ENCODE results near the gene ACO1.

- TF ChIP-seq, protein P1, sequence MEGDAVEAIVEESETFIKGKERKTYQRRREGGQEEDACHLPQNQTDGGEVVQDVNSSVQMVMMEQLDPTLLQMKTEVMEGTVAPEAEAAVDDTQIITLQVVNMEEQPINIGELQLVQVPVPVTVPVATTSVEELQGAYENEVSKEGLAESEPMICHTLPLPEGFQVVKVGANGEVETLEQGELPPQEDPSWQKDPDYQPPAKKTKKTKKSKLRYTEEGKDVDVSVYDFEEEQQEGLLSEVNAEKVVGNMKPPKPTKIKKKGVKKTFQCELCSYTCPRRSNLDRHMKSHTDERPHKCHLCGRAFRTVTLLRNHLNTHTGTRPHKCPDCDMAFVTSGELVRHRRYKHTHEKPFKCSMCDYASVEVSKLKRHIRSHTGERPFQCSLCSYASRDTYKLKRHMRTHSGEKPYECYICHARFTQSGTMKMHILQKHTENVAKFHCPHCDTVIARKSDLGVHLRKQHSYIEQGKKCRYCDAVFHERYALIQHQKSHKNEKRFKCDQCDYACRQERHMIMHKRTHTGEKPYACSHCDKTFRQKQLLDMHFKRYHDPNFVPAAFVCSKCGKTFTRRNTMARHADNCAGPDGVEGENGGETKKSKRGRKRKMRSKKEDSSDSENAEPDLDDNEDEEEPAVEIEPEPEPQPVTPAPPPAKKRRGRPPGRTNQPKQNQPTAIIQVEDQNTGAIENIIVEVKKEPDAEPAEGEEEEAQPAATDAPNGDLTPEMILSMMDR (IDR thresholded peaks at IDR 0.05; ENCODE audit: insufficient read depth, low read length, poor library complexity, severe bottlenecking): no peak
- TF ChIP-seq EZH2phosphoT487 (conservative IDR thresholded peaks at IDR 0.05; ENCODE audit: low read length): no peak
Observed at GRCh38 chr9:32405506-32405905, 21.1 kb downstream of the ACO1 start.
